ENCODE results near the gene ADAM29.
"Not testable (repeated sequence)": the region's sequence is repeated elsewhere in the genome, so short reads cannot be mapped to it uniquely, and the experiment has no call there.

ADAM29 gene

GRCh38 chr4:174972911-174973310 is 54.8 kb downstream of the ADAM29 start:
- DNase-seq = no peak

DNA sequence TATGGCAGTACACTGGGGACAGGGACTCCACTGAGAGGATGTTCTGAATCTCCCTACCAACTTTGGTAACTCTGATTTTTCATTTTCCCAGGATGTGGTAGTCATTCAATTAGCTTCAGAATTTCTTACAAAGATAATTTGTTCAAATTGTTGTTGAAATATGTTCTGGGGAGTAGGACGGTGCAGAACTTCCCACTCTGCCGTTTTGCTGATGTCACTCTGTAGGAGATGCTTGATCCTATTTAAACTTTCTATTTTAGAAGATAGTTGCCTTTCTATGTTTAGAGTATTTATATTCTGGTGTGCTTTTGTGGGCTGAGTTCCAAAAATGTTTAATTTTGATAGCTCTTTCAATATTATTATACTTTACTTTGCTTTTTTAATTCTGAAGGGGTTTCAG is 55.2 kb downstream of the ADAM29 start:
- no peak for DNase-seq

DNA sequence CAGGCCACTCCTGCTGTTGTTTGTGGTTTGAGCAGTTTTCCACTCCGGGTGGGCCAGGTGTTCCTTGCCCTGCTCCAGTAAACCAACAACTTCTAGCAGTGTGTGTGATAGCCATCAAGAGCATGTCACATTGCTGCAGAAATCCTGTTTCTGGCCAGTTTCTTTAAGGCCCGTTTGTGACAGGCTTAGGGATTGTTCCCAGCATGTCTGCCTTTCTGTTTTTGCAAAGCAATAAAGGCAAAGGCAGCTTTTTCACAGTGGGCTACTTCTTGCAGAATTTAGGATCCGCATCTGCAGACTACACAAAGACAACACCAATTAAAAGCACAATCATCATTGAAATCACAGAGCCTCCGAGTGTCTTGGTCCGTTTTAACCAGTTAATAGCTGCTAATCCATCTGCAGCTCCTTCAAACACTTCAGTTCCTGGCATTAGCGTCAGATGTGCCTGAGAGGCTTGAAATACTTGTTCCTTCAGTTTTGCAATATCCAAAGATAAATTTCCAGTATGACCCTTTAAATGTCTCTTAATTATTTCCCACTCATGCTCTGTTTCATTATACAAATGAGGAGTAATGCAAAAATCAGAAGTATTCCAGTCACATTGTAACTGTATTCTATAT is 65.1 kb downstream of the ADAM29 start:
- peak in 1 of 3 experiments; percentile 40 for DNase-seq

- not testable (repeated sequence) for DNase-seq
Observed at GRCh38 chr4:174983870-174984269, 65.7 kb downstream of the ADAM29 start.

DNA sequence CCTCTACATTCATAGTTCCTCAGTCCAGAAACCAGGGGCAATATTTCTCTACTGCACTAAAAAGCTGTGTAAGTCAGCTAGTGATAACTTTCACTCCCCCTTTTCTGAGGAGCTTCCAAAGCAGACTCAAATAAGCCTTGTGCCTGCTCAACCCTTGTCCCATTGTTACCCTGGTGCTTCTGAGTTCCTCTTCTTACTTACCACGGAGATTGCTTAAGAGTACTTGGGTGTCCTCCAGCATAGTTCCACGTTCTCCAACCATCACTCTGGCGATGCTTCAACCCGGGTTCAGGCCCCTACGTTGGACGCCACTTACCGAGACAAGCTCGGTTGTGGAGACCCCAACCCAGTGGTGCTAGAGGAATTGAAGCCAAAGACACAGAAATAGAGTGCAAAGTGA is 71.6 kb downstream of the ADAM29 start:
- DNase-seq = no peak

DNA sequence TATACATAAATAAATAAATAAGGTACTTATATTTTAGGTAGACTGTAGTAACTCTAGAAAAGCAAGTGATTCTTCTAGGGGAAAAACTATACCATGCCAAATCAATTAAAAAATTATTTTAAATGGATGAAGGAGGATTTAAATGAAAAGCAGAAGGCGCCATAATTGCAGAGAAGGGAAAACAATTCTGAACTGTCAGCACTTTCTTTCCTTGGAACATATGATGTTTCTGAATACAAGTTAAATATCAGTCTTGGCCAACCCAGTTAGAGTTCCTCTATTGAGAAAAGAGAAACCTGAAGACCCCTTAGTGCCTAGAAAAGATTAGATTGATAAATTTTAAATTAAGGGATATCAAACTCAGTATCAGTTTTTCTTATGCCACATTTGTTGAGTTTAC is 75.8 kb downstream of the ADAM29 start:
- no peak for DNase-seq

DNA sequence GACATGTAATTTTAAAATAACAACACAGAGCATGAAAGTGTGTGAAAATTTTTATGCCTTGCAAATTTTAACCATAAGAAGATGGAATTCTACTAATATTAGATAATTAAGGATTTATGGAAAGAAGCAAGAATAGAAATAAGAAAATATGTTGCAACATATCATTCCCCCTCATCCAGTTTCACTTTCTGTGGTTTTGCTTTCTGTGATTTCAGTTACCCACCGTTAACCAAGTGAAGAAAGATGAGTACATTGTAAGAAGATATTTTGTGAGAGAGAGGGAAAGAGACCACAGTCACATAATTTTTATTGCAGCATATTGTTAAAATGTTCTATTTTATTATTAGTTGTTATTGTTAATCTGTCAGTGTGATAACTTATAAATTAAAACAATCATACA is 77.9 kb downstream of the ADAM29 start:
- no peak for DNase-seq

- no peak for DNase-seq
Observed at GRCh38 chr4:174999407-174999806, 81.2 kb downstream of the ADAM29 start.

DNA sequence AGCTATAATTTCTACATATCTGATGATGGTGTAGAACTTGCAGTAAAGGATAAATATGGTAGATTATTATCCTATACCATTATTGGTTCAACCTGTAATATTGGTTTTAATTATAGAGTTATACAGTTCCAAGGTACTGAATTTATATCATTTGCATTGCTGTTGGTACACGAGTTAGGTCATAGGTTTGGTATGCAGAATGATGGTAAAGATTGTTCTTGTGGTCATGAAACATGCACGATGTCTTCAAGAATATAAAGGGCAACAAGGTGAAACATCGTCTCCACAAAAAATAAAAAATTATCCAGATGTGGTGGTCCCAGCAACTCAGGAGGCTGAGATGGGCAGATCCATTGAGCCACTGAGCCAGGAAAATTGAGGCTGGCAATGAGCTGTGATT is 99.6 kb downstream of the ADAM29 start:
- no peak for DNase-seq

GRCh38 chr4:175019447-175019846 is 101.3 kb downstream of the ADAM29 start:
- not testable (repeated sequence) for DNase-seq

Measured in NCI-H1417 (cell line).